Epithelial cell of umbilical artery (primary cell): Measurements from ENCODE around the gene NSUN4. TPM values are rescaled to one million over a fixed set of nuclear protein-coding genes. Genes with fewer than 3 reads are reported as not detected.

Source experiments
- total RNA-seq: library from RNA; depleted of rRNA; stranded (reverse); fragments of >200 nt; gene quantifications from 2 replicates; pipeline ENCODE4 v1.2.3, GENCODE V29; 2014

Gene NSUN4
- total RNA-seq = 14.3 and 26.6 TPM in 2 replicates

GRCh38 chr1:46340404-46341221, at the start of gene NSUN4:
TSS of gene NSUN4 (plus strand) at chr1:46340807. CDS start at chr1:46340827, 20 bp downstream.

GRCh38 chr1:46303038-46303871, 37.4 kb upstream of the NSUN4 start, which contains the start of the genes LRRC41 and UQCRH:
TSS of gene LRRC41 (minus strand) at chr1:46303616. CDS start at chr1:46303322, 294 bp downstream.
TSS of gene UQCRH (plus strand) at chr1:46303698. CDS start at chr1:46303767, 69 bp downstream.

GRCh38 chr1:46394108-46394871, 53.7 kb downstream of the NSUN4 start, which contains the start of gene FAAH:
TSS of gene FAAH (plus strand) at chr1:46394317. CDS start at chr1:46394349, 32 bp downstream.

Other genes starting within 250 kb of the NSUN4 start
- gene PIK3R3, start 208.2 kb upstream of the NSUN4 start, total RNA-seq = 5.8 and 12.8 TPM in 2 replicates
- gene TSPAN1, start 165.7 kb upstream of the NSUN4 start, total RNA-seq = 1.3 and 2.0 TPM in 2 replicates
- not detected in 2 replicates for gene P3R3URF, start 164.3 kb upstream of the NSUN4 start, total RNA-seq
- 42.9 and 51.5 TPM in 2 replicates for gene POMGNT1, start 142.4 kb upstream of the NSUN4 start, total RNA-seq
- 1.9 and 6.5 TPM in 2 replicates for gene LURAP1, start 137.5 kb upstream of the NSUN4 start, total RNA-seq
- gene RAD54L, start 93.0 kb upstream of the NSUN4 start, total RNA-seq = 4.2 and 8.4 TPM in 2 replicates
- 55.2 and 72.2 TPM in 2 replicates for gene LRRC41, start 37.2 kb upstream of the NSUN4 start, total RNA-seq
- gene UQCRH, start 37.1 kb upstream of the NSUN4 start, total RNA-seq = 461 and 747 TPM in 2 replicates
- 0.32 and 2.1 TPM in 2 replicates for gene FAAH, start 53.5 kb downstream of the NSUN4 start, total RNA-seq
- gene DMBX1, start 149.0 kb downstream of the NSUN4 start, total RNA-seq = not detected in 2 replicates
- not detected in 2 replicates for gene KNCN, start 210.8 kb downstream of the NSUN4 start, total RNA-seq